Ectodermal cell (in vitro differentiated cells): ENCODE results near the gene MTCL3.
"Not testable (repeated sequence)": the region's sequence is repeated elsewhere in the genome, so short reads cannot be mapped to it uniquely, and the experiment has no call there.

Experiments
- H3K27ac ChIP-seq: 2 replicates; pipeline ENCODE4 v1.7.0; 2013; ENCODE audit warnings: mild to moderate bottlenecking, low read depth, low read length; ENCODE audit not compliant: insufficient read depth, poor library complexity, severe bottlenecking
- H3K27me3 ChIP-seq: 2 replicates; pipeline ENCODE4 v1.7.0; 2013; ENCODE audit warnings: mild to moderate bottlenecking, low read length; ENCODE audit not compliant: insufficient read depth, control insufficient read depth, poor library complexity, severe bottlenecking
- H3K36me3 ChIP-seq: one replicate; pipeline ENCODE4 v1.7.0; 2013; ENCODE audit warnings: low read length; ENCODE audit not compliant: control insufficient read depth, insufficient read depth
- H3K4me1 ChIP-seq: one replicate; pipeline ENCODE4 v1.7.0; 2013; ENCODE audit warnings: low read length; ENCODE audit not compliant: control insufficient read depth, insufficient read depth
- H3K4me3 ChIP-seq: 2 replicates; pipeline ENCODE4 v1.7.0; 2013; ENCODE audit warnings: low read depth, low read length, control low read depth; ENCODE audit not compliant: insufficient read depth
- H3K9me3 ChIP-seq: 2 replicates; pipeline ENCODE4 v1.7.0; 2013; ENCODE audit warnings: mild to moderate bottlenecking, low read length, moderate library complexity; ENCODE audit not compliant: control insufficient read depth
- WGBS, 2 experiments: methylation state at CpG; one replicate each; pipeline ENCODE4 v1.1.7; 2013; ENCODE audit warnings: missing lambda C conversion rate in 2 of 2; 5-methylcytosine and 5-hydroxymethylcytosine counted together

Gene MTCL3

DNA sequence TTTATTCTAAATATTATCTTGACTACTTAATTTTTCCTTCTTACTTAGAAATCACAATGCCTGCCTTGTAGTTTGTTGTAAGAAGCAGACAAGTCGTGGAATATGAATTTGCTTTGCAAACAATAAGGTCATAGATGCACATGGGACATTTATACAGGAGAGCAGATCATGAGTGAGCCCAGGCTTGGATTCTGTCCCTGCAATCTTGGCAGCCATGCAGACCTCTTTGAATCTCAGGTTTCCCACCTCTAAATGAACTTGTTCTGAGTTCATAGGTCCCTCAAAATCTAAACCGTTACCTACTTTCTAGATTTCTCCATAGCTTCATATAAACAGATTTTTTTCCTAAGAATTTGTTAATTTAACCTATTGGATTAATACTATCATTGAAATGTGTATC is 79.4 kb downstream of the MTCL3 start:
- Histone ChIP-seq H3K27ac (no peak overlapping the region), H3K9me3 (no peaks in the 10 kb centered on the region), H3K4me1 (no peaks in the 10 kb centered on the region), H3K27me3 (no peaks in the 10 kb centered on the region), H3K4me3 (no peak overlapping the region), H3K36me3 (peaks cover 5% of the 10 kb centered on the region)
- 23 to 30% methylated on average over 2 of the region's 2 CpGs for WGBS, 2 experiments

DNA sequence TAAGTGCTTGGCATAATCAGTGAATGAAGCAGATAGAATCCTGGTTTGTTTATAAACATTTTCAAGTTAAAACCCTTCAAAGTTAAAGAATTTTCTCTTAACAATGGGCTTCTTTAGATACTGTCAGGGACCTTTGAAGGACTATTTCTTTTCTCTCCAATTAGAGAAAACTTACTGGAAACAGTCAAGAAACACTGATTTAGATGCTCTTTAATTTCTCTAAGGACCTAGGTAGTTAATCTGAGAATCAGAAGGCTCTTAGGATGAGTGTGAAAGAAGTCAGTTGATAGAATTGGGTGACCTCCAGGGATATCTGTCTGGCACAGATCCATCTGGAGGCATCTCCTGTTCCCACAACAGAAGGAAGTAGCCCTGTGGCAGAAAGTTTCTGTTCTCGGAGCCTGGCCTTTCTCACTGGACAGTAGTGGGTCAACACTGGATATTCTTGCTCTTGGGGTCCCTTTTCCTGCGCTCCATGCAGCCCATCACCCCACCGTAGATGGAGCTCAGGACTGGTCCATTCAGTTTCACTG is 82.5 kb downstream of the MTCL3 start:
- H3K9me3 ChIP-seq, result no peaks in the 10 kb centered on the region
- H3K36me3 ChIP-seq, result no peaks in the 10 kb centered on the region
- H3K4me1 ChIP-seq, result no peaks in the 10 kb centered on the region
- no peak overlapping the region for H3K4me3 ChIP-seq
- WGBS, 2 experiments, result 95 to 98% methylated on average over 3 of the region's 3 CpGs
- H3K27me3 ChIP-seq, result no peaks in the 10 kb centered on the region
- no peak overlapping the region for H3K27ac ChIP-seq

DNA sequence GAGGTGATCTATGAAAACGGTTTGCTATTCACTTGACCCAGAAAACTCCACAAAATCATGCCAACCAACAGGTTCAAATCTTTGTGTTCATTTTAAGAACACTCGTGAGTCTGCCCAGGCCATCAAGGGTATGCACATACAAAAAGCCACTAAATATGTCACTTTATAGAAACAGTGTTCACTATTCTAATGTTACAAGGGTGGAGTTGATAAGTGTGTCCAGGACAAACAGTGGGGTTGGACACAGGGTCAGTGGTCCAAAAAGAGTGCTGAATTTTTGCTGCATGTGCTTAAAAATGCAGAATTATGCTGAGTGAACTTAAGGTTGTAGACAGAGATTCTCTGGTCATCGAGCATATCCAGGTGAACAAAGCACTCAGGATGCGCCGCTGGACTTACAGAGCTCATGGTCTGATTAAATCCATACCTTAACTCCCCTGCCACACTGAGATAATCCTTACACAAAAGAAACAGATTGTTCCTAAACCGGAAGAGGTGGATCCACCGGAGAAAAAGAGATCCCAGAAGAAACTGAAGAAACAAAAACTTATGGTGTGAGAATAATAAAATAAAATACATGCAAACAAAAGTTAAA is 83.4 kb downstream of the MTCL3 start:
- Histone ChIP-seq H3K4me3 (no peak overlapping the region), H3K4me1 (no peaks in the 10 kb centered on the region), H3K9me3 (no peaks in the 10 kb centered on the region), H3K27me3 (no peaks in the 10 kb centered on the region), H3K27ac (no peak overlapping the region), H3K36me3 (no peaks in the 10 kb centered on the region)
- 94% methylated on average over 5 to 6 of the region's 7 CpGs for WGBS, 2 experiments

DNA sequence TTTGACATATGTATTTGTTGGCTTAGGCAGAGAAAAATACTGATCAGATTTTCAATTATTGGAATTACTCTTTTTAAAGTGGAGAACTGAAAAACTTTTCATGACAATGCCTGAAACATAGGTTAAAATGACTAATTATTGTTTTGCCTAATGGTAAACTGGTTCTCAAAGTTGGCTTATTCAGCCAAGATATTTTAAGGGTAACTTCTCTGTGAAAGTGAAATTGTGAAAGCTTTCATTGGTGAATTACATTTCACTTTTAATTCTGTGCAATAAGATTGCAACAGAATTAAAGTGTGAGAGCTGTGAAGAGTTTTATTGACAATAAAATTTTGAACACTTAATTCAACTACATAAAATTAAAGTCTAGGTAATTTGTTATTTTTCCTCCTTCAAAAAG is 84.5 kb downstream of the MTCL3 start:
- H3K9me3 ChIP-seq, result no peaks in the 10 kb centered on the region
- H3K36me3 ChIP-seq, result no peaks in the 10 kb centered on the region
- no peaks in the 10 kb centered on the region for H3K4me1 ChIP-seq
- no peaks in the 10 kb centered on the region for H3K27me3 ChIP-seq
- no peak overlapping the region for H3K27ac ChIP-seq
- H3K4me3 ChIP-seq, result no peak overlapping the region

DNA sequence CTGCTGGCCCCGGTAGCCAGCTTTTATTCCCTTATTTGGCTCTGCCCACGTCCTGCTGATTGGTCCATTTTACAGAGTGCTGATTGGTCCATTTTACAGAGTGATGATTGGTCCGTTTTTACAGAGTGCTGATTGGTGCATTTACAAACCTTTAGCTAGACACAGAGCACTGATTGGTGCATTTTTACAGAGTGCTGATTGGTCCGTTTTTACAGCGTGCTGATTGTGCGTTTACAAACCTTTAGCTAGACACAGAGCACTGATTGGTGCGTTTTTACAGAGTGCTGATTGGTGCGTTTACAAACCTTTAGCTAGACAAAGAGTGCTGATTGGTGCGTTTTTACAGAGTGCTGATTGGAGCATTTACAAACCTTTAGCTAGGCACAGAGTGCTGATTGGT is 90.6 kb downstream of the MTCL3 start:
- not testable (repeated sequence) for H3K4me3 ChIP-seq, H3K9me3 ChIP-seq, H3K27ac ChIP-seq, H3K27me3 ChIP-seq, H3K4me1 ChIP-seq, H3K36me3 ChIP-seq
- 82% methylated on average over 9 of the region's 9 CpGs for WGBS, 2 experiments

DNA sequence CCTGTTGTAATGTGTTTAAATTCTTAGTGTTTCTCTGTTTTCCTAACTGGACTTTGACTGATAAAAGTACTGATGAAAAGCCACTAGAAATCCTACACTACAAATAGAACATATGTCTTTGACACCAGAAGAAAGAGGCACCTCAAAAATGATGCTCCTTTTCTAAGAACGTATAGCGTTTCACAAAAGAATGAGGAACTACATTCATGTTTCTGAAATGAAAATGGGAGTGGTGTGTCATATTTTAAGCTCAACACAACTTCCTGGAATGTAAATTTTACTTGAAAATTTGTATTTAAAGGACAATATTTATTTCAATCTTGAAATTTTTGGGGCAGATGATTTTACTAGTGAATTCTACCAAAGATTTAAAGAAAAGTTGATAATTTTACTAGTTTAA is 95.2 kb downstream of the MTCL3 start:
- WGBS, 2 experiments, result 100% methylated on average over 2 of the region's 2 CpGs

More for the DNA sequence above, 95.2 kb downstream of the MTCL3 start:
- no peak overlapping the region for H3K27ac ChIP-seq
- no peak overlapping the region for H3K4me3 ChIP-seq
- H3K27me3 ChIP-seq, result no peaks in the 10 kb centered on the region
- no peaks in the 10 kb centered on the region for H3K4me1 ChIP-seq
- H3K9me3 ChIP-seq, result no peaks in the 10 kb centered on the region
- H3K36me3 ChIP-seq, result no peaks in the 10 kb centered on the region
